Measurements from ENCODE around the gene LRCH1. TPM values are rescaled to one million over a fixed set of nuclear protein-coding genes. Genes with fewer than 3 reads are reported as not detected.

LRCH1 gene
- total and polyA plus RNA-seq, 2 of the 13 experiments (the other 11 are each of a cell fraction or from before 2014, with no cell fraction given) = 4.1 to 12.6 TPM

GRCh38 chr13:46598140-46598819 is 45.3 kb downstream of the LRCH1 start:
- DNase-seq (ENCODE audit: low spot score) (no peak), FAIRE-seq (no peak), ATAC-seq (no peak)
- POLR2A ChIA-PET = no interaction called here
- in situ Hi-C loops (cut with HindIII; ENCODE audit: extremely low pct_ligation_motif_present, low pct_unique_long_range_greater_than_20kb) (no loop called here), intact Hi-C loops (cut with micrococcal nuclease; ENCODE audit: unreplicated experiment) (no loop called here)
- no peaks in the 10 kb centered on the region for H3K9me3 ChIP-seq (ENCODE audit: low read length)
- no peak overlapping the region for H3K4me3 ChIP-seq (replicated peaks in 1 of 3; ENCODE audit: insufficient read depth in 1 of 3, low read depth in 2 of 3, low read length in 3 of 3)
- no peaks in the 10 kb centered on the region; the same call in 1 of the 2 replicates for H4K20me1 ChIP-seq (ENCODE audit: insufficient read depth, low read length)
- no peak overlapping the region for H2AFZ ChIP-seq (ENCODE audit: low read length)
- 94% methylated on average over 7 of the region's 7 CpGs for WGBS (ENCODE audit: low lambda C conversion rate)
- BruUV-seq (replicated peaks) = no TSS peak
- H3K9ac ChIP-seq (ENCODE audit: insufficient read depth, low read depth, low read length) = no peak overlapping the region
- H3K36me3 ChIP-seq (replicated peaks in 1 of 2; ENCODE audit: control insufficient read depth in 1 of 2, insufficient read depth in 2 of 2, low read length in 2 of 2) = no peaks in the 10 kb centered on the region; a peak in 1 of 5 replicates
- H3K27ac ChIP-seq (ENCODE audit: extremely low read length, insufficient read depth, low read length) = no peak overlapping the region
- H3K4me2 ChIP-seq (ENCODE audit: low read depth, low read length) = no peak overlapping the region
- H3K79me2 ChIP-seq (ENCODE audit: insufficient read depth, low read length) = peaks cover 44% of the 10 kb centered on the region
- CTCF ChIA-PET (ENCODE audit: low intra/inter-chr PET ratio, low total read pairs) = no interaction called here
- H3K4me1 ChIP-seq (ENCODE audit: insufficient read depth, low read length) = peaks cover 48% of the 10 kb centered on the region
- no peak for TF ChIP-seq TRIM24 (CRISPR knock-in tag; IDR thresholded peaks at IDR 0.05)
- TF ChIP-seq ZNF709 (CRISPR knock-in tag; IDR thresholded peaks at IDR 0.05) = no peak
- no peak for TF ChIP-seq AHR (CRISPR knock-in tag; IDR thresholded peaks at IDR 0.05)
- TF ChIP-seq NR2F6 (IDR thresholded peaks at IDR 0.05) = no peak
- TF ChIP-seq NR2F6 (CRISPR knock-in tag; IDR thresholded peaks at IDR 0.05) = no peak
- TF ChIP-seq, protein P1, sequence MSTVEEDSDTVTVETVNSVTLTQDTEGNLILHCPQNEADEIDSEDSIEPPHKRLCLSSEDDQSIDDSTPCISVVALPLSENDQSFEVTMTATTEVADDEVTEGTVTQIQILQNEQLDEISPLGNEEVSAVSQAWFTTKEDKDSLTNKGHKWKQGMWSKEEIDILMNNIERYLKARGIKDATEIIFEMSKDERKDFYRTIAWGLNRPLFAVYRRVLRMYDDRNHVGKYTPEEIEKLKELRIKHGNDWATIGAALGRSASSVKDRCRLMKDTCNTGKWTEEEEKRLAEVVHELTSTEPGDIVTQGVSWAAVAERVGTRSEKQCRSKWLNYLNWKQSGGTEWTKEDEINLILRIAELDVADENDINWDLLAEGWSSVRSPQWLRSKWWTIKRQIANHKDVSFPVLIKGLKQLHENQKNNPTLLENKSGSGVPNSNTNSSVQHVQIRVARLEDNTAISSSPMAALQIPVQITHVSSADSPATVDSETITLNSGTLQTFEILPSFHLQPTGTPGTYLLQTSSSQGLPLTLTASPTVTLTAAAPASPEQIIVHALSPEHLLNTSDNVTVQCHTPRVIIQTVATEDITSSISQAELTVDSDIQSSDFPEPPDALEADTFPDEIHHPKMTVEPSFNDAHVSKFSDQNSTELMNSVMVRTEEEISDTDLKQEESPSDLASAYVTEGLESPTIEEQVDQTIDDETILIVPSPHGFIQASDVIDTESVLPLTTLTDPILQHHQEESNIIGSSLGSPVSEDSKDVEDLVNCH (CRISPR knock-in tag; IDR thresholded peaks at IDR 0.05) = no peak
- TF ChIP-seq ZBTB3 (CRISPR knock-in tag; IDR thresholded peaks at IDR 0.05; ENCODE audit: borderline replicate concordance, low read depth) = no peak
- TF ChIP-seq SP140L (CRISPR knock-in tag; IDR thresholded peaks at IDR 0.05; ENCODE audit: borderline replicate concordance) = no peak
- no peaks in the 10 kb centered on the region for H3K27me3 ChIP-seq (ENCODE audit: control insufficient read depth in 1 of 2, insufficient read depth in 2 of 2, low read length in 2 of 2)

All from HepG2 (cell line).